Middle frontal gyrus (tissue), 1 donor: ENCODE measurements around the gene AKAP14.
"Not testable (repeated sequence)": the region's sequence is repeated elsewhere in the genome, so short reads cannot be mapped to it uniquely, and the experiment has no call there.

Source experiments
- DNase-seq: peaks from one replicate; pipeline ENCODE4 v3.0.0-alpha.2; 2015; ENCODE audit warnings: low spot score; ENCODE audit errors: extremely low spot score

Gene AKAP14

GRCh38 chrX:119895843-119896326, at the start of gene AKAP14:
Gene AKAP14, plus strand, starts transcription at chrX:119895893. Its CDS starts 7,331 bp downstream, at chrX:119903224.
- no peak for DNase-seq

DNA sequence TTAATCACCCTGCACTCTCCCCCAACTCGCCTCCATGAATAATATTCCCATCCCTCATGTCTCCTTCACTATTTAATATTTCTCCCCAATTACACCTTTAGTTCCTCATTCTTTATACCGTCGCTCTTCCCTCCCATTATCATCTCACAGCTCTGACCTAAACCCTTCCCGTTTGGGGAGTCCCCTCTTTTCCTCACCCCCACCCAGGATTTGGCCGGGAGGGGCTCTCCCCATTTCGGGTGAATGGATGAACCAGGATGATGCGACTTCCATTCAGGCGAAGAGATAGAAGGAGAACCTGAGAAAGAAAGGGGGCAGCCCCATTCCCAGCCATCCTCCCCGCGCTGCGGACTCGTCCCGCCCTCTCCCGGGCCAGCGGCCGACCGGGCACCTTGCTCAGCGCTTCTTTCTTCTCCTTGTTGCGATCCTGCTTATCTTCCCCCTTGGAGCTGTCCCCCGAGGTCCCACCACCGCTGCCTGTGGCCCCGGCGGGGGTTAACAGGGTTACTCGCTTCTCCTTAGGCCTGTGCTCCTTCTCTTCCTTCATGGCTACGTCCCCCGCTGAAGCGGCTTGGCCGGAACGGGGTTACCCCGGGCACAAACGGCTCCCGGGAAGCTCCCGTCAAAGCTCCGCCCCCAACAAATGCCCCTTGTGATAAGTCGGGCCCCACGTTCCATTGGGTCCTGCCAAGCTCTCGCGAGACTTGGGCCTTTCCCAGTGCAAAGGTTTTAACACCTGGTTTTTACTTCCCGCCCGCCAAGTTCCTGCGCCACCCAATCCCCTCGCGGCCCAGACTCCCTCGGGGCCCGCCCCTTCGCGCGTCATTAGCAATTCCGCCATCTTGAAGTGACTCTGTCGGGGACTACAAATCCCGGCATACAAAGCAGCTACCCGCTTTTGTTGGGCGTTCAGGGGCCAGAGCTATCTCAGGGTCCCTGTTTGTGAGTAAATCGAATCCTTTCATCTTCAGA, 43.0 kb upstream of the AKAP14 start, which contains the start of gene UPF3B:
TSS of gene UPF3B (minus strand) at position 582 of the 972 bp plus-strand sequence. CDS start at position 547, 35 bp downstream.
- peak; percentile 86 for DNase-seq

DNA sequence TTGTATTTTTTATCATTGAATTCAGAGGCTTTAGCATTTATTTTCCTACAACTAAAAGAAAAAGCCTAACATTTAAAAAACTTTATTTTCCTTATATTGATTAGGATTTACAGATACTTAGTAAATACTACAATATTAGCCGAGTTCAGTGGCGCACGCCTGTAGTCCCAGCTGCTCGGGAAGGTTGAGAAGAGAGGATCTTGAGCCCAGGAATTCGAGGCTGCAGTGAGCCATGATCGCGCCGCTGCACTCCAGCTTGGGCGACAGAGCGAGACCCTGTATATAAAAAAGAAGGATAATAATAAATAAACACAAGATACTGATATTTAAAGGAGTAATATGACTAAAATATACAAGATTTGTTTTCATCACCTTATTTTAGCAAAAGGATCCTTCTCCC, 42.2 kb upstream of the AKAP14 start:
- DNase-seq: no peak

DNA sequence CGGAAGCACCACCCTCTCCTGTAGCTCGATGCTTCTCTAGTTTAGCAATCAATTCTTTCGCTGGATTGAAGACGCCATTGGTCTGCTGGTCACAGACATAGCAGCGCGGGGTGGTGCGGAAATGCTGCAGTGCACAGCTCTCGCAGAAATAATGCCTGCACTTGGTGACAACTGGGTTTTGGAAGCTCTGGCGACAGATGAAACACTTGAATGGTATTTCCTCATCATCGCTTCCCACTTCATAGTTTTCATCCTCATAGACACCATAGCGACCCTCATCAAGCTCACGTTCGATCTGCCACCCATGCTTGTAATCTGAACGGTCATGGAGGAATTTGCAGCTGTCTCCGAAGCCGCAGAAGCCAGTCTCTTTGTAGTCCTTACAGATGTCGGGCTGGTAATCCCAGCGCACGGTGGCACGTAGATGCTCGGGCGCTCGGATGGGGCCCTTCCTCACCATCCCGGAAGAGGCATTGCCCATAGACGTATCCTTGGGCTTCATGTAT, 25.0 kb upstream of the AKAP14 start:
- no peak for DNase-seq

- no peak for DNase-seq
Measured at GRCh38 chrX:119871245-119871598, 24.5 kb upstream of the AKAP14 start.

- peak; percentile 54 for DNase-seq
Measured at GRCh38 chrX:119871599-119872395, 23.9 kb upstream of the AKAP14 start, which contains the start of the genes NDUFA1 and RNF113A. Gene NDUFA1, plus strand, starts transcription at chrX:119871832. Its CDS starts 80 bp downstream, at chrX:119871912. Gene RNF113A, minus strand, starts transcription at chrX:119871733. Its CDS starts 120 bp downstream, at chrX:119871613.

GRCh38 chrX:119878740-119879139, 17.0 kb upstream of the AKAP14 start:
- DNase-seq: no peak

DNA sequence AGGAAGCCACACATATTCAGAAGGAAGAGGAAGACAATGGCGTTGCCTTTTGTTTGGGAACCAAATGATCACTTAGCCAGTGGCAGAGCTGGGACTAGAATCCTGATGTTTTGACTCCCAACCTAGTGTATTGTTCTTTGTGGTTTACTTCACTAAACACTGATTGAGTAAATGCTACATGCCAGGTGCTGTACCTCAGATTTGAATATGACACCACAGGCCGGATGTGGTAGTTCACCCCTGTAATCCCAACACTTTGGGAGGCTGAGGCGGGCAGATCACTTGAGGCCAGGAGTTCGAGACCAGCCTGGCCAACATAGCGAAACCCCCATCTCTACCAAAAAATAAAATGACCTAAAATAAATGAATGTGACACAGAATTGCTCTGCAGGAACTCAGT, 15.6 kb upstream of the AKAP14 start:
- DNase-seq: no peak

GRCh38 chrX:119880552-119881437, 14.9 kb upstream of the AKAP14 start:
- no peak for DNase-seq

DNA sequence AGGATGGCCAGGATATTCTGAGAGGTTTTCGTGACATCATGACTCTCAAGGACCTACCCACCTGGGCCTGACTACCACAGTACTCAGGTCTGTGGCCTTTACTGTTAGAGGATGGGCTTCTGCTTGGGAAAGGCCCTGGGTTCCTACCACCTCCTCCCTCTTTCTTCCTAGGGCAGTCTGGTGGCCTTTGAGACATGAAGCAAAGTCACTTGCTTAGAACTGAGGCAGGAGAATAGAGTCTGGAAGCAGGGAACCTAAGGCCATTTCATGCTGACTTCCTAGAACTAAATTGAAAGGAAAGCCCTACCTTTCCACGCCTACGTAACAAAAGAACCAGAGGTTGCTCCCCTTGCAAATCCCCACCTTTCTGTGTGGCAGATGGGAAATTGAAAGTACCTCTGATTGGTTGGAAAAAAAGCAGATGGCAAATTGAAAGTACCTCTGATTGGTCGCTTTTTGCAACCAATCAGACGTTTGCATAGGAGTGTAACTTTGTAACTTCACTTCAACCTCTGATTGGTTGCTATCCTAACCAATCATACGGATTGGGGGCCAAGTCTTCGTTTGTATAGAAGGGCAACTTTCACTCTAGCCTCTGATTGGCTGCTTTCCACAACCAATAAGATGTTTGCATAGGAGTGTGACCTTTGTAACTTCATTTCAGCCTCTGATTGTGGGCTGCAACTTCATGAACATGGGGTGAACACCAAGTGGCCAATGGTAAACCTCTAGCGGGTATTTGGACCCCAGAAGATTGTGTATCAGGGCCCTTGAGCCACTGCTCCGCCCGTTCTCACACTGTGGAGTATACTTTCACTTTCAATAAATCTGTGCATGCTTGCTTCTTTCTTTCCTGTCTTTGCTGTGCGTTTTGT, 9.9 kb upstream of the AKAP14 start:
- no peak for DNase-seq

GRCh38 chrX:119887721-119888425, 7.8 kb upstream of the AKAP14 start:
- DNase-seq: no peak

DNA sequence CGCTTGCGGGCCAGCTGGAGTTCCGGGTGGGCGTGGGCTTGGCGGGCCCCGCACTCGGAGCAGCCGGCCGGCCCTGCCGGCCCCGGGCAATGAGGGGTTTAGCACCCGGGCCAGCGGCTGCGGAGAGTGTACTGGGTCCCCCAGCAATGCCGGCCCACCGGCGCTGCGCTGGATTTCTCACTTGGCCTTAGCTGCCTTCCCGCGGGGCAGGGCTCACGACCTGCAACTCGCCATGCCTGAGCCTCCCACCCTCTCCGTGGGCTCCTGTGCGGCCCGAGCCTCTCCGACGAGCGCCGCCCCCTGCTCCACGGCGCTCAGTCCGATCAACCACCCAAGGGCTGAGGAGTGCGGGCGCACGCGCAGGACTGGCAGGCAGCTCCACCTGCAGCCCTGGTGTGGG, 5.1 kb upstream of the AKAP14 start:
- DNase-seq: not testable (repeated sequence)

DNA sequence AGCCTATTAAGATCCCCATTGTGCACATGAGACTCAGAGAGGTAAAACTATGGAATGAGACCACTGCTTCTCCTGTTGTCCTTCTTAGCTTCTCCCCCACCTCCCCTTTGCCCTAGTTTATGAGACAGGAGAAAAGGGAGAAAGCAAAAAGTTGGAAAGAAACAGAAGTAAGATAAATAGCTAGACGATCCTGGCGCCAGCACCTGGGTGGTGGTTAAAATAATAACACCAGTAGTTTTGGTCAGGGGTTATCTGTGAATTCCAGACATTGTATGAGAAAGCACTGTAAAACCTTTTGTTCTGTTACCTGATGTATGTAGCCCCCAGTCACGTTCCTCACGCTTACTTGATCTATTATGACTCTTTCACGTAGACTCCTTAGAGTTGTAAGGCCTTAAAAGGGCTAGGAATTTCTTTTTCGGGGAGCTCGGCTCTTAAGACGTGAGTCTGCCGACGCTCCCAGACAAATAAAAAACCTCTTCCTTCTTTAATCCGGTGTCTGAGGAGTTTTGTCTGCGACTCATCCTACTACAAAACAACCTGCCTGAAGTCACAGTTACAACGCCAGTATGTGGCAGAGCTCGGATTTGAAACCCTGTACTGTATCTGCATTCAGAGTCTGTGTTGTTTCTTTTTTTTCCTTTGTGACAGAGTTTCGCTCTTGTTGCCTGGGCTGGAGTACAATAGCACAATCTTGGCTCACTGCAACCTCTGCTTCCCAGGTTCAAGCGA, 3.6 kb upstream of the AKAP14 start:
- not testable (repeated sequence) for DNase-seq

DNA sequence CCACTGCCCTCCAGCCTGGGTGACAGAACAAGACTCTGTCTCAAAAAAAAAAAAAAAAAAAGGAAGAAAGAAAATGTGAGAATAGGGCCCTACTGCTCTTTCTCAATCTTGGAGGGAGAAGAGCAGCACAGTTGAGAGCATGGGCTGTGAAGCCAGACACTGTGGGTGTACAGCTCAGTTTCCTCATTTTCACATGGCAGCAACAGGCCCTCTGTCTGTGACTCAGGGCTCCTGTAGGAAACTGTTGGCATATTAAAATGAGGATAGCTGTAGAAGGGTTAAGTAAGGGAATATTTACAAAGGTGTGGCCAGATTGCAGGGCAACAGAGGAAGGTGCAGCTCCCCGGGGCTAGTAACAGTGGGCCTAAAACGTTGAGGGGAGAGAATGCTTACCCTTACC, 3.4 kb downstream of the AKAP14 start:
- no peak for DNase-seq

- DNase-seq: no peak
Measured at GRCh38 chrX:119900976-119901375, 5.3 kb downstream of the AKAP14 start.

DNA sequence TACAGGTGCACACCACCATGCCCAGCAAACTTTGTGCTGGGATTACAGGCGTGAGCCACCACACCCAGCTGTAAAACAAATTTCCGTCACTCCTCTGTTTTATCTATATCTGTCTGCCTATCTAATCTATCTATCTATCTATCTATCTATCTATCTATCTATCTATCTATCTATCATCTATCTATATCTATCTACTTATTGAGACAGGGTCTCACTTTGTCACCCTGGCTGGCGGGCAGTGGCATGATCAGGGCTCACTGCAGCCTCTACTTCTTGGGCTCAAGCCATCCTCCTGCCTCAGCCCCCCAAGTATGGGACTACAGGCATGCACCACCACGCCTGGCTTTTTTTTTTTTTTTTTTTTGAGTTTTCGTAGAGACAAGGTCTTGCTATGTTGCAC, 20.6 kb downstream of the AKAP14 start:
- no peak for DNase-seq

- DNase-seq: no peak
Measured at GRCh38 chrX:119917877-119918276, 22.2 kb downstream of the AKAP14 start.
